HG03520 (cell line): Measurements from ENCODE around the gene GLRX.
"Not testable (repeated sequence)": the region's sequence is repeated elsewhere in the genome, so short reads cannot be mapped to it uniquely, and the experiment has no call there.

Source experiments
- ATAC-seq: cut with Tn5 transposase; IDR thresholded peaks from one replicate; pipeline ENCODE4 v1.9.1; 2021; ENCODE audit warnings: mild to moderate bottlenecking, moderate library complexity; ENCODE audit not compliant: unreplicated experiment

GLRX gene

DNA sequence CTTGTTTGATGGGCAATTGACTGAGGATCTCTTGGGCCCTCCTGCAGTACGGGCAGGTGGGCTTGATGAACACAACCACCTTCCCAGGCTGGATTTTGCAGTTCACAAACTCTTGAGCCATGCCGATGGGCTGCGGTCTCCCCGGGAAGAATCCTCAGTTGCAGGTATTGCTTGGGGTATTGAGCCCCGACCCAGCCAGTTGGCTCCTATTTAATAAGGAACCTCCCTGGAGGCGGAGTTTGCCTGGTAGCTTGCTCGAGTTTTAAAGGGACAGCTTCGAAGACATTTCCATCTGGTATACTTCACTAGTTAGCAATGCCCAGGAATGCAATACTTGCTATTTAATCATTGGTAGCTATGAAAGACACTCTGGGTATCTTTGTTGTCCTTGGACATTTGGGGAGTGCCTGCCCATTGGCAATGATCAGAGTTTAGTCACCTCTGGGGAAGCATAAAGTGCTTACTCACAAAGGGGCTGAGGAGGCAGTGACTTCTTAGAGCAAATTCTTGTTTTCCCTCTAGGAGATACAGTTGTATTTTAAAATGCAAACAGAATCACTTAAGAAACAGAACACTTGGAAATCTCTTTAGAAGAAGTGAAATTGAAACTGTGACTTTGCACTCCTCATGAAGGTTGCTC lies at the start of gene GLRX:
Gene GLRX (minus strand): TSS at position 185 of the 640 bp plus-strand sequence. CDS start 64 bp downstream, at position 121.
- ATAC-seq, result peak; percentile 31

DNA sequence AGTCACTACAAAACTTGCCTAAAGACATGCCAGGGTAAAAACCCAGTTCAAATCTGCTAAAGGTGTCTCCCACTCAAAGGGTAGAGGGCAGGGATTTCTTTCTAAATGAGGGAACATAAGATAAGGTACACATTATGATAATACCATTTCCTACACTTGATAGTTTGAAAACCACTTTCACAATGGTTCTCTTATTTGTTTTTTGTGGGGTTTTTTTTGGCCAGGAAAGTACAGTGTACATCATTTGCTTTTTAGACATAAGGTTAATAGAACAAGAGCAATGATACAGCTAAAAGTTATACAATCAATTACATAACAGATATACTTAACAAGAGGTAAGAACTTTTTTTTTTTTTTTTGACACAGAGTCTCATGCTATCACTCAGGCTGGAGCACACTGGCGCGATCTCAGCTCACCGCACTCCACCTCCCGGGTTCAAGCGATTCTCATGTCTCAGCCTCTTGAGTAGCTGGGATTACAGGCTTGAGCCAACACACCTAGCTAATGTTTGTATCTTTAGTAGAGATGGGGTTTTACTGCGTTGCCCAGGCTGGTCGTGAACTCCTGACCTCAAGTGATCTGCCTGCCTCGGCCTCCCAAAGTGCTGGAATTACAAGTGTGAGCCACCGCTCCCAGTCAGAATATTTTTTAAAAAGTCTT lies 48.8 kb upstream of the GLRX start:
- no peak for ATAC-seq

DNA sequence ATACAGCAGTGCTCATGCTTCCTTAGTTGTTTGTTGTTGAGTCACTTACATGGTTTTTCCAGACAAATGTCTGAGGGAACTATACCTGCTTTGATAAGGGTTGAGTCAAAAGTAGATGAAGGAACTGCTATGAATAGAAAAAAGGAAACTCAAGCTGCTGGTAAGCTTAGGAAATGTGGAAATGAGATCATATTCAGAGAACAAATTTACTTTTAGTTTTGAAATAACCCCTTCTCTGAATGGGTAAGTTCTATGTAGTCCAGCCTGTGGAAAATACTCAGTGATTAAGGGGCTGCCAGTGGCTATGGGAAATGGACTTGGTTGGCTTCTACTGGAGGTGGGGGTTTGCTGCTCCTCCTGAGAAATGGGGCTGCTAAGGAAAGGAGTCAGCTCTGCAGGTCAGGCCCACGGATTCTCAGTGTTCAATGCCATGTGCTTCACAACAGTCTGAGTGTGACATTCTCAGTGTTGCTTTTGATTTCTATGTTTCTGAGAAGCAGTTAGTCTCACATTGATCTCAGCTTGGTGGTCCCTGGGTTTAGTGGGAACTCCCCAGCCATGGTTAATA lies 47.7 kb upstream of the GLRX start:
- peak; percentile 58 for ATAC-seq

- not testable (repeated sequence) for ATAC-seq
These were observed 46.8 kb upstream of the GLRX start for GRCh38 chr5:95869173-95869855.

GRCh38 chr5:95868136-95868535 lies 45.6 kb upstream of the GLRX start:
- ATAC-seq, result no peak

- ATAC-seq, result no peak
These were observed 44.0 kb upstream of the GLRX start for GRCh38 chr5:95866435-95867040.

- no peak for ATAC-seq
These were observed 42.5 kb upstream of the GLRX start for GRCh38 chr5:95864944-95865504.

DNA sequence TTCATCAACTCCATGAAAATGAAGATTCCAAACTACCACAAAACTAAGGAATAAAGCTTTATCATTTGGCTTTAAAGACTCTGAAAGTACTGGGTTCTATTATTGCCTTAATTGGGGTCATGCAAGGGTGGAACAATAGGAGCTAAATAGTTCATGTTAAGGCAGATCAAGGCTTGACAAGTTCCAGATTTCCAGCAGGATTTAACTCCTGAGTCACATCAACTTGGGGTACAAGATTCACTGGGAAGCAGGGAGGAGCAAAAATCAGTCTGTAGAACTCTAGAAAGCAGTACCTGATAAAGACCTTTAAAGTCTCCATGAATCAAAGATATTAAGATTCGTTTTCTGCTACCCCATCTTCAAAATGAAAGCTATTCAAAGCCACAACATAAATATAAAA lies 41.9 kb upstream of the GLRX start:
- no peak for ATAC-seq

DNA sequence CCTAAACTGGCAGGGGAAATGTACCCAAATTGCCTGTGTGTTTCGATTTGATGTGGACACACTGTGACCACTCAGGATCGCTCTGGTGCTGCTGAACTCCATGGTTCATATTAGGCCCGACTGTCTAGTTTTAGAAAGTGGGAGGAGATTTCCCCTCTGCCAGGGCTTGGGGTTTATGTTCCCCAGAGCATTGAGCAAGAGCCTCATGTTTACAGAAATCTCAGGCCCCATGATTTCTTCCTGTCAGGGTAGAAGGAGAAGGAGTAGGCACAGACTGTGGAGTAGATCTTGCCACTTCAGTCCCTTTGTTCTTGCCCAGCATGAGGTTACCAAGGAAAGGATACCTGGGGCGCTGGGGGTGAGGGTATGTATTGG lies 40.8 kb upstream of the GLRX start:
- no peak for ATAC-seq

GRCh38 chr5:95862671-95863382 lies 40.3 kb upstream of the GLRX start:
- ATAC-seq, result no peak

DNA sequence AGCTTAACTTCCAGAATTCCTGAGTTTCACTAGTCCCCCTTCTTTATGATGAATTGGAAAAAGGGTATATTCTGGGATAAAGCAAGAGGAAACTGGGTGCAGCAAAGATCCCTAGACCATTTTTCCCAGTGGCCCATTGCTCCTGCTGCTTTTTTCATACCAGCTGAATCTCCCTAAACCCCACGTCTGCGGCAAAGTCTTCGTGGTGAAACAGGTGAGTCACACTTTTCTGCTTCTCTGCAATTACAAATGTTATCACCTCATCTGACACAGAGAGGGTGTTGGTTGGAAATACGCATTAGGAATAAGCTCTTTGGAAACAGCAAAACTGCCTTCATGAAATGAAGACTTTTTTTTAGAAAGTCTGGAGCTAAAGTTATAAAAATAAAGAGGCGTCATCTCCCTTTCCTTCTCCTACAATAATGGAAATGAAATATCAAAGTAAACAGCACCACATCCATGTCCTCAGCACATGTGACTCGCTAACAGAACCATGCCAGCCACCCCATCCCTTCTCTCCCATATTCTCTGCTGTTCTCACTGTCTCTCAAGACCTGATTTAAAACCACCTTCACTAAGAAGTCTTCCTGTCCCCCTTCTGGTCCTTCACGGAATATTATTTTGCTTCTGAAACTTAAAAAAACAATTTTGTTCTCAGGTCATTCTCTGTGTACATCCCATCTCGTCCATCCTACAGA lies 39.5 kb upstream of the GLRX start:
- ATAC-seq, result no peak

- ATAC-seq, result no peak
These were observed 38.8 kb upstream of the GLRX start for GRCh38 chr5:95861221-95861863.

DNA sequence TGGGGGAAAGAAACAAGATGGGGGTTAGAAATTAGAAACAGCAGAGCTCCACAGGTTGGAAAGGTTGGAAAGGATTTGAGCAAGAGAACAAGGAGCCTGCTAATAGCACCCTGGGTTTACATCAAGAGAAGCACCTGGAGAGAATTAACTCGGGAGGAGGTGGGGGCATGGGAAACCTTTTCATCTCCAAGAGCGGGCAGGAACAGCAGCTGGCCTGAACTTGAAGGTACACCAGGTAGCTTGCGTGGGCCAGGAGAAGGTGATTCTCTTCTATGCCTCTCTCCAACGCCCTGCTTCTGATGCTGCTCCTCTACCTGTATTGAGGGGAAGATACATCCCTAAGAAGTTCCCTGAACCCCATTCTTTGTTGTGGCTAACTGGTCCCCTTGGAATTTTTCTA lies 37.1 kb upstream of the GLRX start:
- no peak for ATAC-seq

- peak; percentile 89 for ATAC-seq
These were observed 36.4 kb upstream of the GLRX start for GRCh38 chr5:95858661-95859595.

GRCh38 chr5:95858023-95858461 lies 35.5 kb upstream of the GLRX start:
- no peak for ATAC-seq

DNA sequence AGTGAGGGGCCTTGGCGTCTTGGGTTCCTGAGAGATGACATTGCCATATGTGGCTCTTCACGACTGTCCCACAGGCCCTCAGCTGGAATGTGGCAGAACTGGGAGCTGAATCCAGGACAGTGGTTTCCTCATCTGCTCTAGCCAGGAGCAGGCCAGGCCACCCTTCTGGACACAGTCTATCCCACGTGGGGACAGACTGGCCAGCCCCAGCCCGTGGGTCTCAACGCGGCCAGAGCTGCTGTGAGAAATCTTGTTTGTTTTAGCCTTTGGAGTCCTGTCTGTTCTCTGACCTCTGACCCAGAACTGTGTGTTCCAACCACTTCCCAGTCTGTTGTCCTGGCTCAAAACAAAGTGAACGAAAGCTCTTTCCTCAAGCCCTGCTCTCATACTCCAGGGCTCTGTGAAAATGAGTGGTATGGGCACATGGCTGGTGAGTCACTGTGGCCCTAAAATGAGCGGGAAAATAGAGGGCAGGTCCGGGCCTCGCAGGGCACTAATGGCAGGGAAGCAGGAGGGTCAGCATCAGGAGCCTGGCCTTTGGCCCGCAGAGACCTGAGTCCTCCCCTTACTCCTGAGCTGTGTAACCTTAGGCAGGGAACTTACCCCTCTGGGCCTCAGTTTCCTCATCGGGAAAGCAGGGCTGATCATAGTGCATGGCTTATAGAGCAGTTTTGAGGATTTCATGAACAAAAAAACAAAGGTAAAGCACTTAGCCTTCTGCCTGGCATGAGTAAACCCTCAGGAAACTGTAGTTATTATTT lies 34.8 kb upstream of the GLRX start:
- no peak for ATAC-seq

DNA sequence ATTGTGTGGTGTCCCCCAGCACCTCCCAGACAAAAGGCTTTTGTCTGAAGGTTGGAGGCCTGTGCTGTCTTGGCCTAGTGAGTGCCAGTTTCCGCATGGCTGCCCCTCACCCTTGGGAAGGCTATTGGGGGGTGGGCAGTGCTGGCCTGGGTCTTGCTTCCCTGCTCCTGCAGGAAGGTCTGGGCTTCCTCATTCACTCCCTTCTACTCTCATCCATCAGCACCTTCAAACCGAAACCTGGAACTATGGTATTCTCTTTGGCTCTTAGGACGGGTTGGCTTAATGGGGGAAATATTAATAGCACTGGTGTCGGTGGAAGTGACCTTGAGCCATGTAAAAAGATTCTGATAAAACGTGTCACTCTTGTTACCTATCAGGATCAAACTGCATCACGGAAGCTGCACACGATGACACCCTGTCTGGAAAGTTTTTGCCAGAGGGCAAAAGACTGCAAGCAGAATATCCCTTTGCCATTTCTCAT lies 34.0 kb upstream of the GLRX start:
- no peak for ATAC-seq
